DMS 273 (cell line): ENCODE measurements around the gene VWA3B.

Experiments used
- DNase-seq: peaks from one replicate; lab custom pipeline; 2025; ENCODE audit not compliant: unreplicated experiment; lab: John Stamatoyannopoulos, UW

VWA3B gene

DNA sequence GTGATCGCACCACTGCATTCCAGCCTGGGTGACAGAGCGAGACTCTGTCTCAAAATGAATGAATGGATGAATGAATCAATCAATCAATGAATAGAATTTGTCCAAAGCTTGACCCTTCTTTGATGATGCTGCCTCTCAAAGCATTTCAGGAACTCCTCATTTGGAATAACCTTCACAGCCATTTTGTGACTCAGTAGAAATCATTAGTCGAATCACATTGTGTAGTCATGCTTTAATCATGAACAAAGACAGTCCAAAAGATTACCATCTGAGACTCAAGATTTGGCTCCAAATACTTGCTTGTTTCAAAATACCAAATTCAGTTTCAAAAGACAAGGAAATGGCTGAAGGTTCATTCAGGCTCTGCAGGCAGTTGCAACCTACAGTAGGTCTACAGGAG, 83.1 kb downstream of the VWA3B start:
- no peak for DNase-seq

DNA sequence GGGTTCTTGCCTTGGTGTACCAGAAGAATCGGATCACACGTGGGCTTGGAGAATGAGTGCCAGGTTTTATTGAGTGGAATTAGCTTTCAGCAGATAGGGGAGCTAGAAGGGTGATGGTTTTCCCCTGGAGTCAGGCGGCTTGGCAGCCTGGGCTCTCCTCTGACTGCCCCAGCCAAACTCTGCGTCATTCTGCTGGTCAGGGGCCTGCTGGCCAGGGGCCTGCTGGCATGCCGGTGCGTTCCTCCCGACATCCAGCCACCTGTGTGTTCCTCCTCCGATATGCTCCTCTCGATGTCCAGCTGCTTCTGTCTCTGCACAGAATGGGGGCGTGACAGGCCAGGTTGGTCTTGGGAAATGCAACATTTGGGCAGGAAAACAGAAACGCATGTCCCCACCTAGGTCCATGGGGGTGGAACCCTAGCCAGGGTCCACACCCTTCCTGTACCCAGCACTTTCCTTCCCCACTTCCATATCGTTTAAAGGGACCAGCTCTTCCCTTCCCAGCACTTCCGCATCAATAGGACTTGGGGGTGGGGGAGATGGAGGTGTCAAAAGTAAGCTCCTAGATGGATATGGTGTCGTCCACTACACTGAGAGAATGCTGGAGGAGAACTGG, 85.3 kb downstream of the VWA3B start:
- no peak for DNase-seq

DNA sequence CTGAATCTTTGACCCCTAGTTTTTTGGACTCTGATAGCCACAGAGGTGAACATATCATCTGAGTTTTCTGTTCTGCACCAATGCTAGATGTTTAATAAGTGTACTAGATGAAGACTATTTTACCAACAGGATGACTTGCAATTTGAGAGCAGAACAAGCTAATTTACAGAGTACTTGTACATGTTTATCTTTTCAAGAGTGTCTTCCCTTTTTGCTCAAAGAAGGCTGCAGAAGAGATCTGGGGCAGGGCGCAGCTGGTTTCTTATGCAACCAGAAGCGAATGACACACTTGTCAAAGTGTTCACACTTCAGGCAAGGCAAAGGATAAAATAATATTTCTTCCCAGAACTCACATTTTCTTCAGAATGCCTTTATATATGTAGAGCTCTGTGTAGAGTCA, 86.0 kb downstream of the VWA3B start:
- no peak for DNase-seq

DNA sequence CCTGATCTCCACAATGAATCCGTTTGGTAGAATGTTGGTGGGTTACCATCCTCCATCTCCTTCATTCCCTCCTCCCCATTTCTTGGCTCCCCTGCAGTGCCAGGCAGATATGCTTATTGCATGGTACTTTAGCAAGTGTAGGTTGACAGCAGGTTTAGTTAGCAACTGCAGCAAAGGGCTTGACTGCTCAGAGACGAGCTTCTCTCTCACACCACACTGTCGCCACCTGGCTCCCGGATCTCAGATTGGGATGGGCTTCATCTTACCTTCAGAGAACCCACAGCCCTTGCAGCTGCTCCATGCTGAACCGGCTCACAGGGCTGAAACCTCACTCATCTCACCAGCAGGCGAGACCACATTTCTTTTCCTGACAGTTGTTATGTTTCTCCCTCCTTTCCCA, 88.8 kb downstream of the VWA3B start:
- DNase-seq, result peak; percentile 42

DNA sequence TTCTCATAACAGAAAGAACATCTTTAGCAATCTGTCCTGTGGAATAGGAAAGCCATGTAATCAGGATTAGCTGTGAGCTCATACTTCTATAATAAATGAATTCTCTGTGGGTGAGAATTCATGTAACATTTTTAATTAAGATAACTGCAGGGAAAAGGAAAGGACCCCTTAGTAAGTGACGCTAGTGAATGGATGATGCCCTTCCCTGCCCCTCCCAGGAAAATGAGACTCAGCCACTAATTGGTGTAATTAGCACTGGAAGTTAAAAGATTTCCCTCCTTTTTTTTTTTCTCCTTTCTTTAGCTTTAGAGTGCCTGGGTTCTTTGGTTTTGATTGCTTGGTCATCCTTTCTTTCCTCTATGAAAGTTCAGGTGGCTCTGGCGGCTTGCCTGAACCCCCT, 90.3 kb downstream of the VWA3B start:
- no peak for DNase-seq

DNA sequence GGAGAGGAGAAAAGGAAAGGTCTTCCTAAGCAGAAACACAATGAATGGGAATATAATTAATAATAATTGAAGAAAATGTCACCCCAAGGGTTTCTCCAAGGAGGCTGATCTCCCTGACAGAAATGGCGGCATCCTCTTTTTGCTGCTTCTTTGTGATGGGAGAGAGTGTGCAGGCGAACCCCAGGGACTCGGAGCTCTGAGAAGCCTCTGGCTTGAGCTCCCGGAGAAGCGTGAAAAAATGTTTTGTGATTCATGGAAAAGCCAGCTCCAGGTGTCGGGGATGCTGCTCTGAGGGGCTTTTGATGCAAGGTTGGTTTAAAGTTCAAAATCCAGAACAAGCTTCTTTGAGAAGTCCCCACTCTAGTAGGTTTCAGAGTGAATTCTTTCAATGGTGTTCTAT, 91.0 kb downstream of the VWA3B start:
- DNase-seq, result no peak

DNA sequence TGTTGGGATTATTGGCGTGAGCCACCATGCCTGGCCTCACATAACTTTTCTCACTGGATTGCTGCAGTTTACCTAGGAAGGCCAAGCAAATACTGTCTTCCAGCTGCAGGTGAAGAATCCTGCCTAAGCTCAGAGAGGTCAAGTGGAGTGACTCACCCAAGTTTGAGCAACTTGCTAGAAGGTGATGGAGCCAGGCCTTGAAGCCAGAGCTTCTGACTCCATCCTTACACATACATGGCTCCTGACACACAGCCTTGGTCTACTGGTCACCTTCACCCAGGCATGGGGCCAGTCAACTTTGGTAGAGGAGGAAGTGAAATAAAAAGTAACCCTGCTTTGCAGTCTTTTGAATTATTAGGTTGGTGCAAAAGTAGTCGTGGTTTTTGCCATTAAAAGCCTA, 93.5 kb downstream of the VWA3B start:
- DNase-seq, result no peak

DNA sequence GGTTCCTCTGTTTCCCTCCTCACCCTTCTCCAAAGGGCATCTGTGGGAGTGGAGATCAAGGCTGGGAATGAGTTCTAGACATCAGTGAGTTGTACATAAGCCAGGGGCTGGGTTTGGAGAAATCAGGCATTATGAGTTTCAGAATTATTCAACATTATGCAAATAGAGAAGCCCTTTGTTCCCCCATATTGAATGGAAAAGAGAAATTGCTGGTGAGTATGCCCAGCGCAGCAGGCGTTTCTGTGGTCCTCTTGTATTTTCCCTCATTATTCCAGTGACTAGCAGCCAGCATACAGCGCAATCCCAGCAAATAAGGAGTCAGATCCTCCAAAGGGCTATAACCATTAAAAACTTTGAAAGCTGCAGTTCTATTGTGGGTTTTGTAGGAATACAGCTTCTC, 94.4 kb downstream of the VWA3B start:
- DNase-seq, result no peak

DNA sequence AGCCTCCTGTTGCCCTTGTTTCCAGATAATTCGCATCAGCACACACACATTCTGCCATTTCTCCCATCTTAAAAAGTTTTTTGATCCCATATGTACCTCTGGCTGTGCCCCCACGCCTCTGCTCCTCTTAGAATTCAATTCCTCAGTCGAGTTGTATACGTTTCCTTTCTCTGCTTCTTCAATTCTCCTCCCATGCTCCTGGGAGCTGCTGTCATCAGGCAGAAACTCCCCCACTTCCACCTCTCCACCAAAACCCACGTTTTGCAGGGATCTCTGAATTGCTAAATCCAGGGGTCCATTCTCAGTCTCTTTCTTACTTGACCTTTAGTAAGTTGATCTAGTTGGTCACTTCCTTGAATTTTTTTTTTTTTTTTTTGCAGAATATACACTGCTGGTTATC, 98.8 kb downstream of the VWA3B start:
- no peak for DNase-seq

DNA sequence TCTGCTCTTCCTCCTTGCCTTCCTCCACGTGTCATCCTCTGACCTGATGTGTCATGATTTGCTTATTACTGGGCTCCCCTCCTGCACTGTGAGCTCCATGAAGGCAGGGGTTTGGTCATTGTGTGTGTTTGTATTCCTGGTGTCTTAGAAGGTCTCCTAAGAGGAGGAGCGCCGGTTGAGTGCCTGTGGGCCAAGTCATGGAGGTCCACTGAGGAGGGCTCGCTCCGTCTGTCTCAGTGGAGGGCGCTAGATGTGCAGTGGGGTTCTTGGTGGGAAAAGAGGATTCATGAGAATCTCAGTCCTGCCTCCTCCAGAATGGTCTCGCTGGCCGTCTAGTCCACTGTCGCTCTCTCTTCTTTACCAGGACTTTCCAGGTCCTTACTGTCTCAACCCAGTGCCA, 100.2 kb downstream of the VWA3B start:
- no peak for DNase-seq

DNA sequence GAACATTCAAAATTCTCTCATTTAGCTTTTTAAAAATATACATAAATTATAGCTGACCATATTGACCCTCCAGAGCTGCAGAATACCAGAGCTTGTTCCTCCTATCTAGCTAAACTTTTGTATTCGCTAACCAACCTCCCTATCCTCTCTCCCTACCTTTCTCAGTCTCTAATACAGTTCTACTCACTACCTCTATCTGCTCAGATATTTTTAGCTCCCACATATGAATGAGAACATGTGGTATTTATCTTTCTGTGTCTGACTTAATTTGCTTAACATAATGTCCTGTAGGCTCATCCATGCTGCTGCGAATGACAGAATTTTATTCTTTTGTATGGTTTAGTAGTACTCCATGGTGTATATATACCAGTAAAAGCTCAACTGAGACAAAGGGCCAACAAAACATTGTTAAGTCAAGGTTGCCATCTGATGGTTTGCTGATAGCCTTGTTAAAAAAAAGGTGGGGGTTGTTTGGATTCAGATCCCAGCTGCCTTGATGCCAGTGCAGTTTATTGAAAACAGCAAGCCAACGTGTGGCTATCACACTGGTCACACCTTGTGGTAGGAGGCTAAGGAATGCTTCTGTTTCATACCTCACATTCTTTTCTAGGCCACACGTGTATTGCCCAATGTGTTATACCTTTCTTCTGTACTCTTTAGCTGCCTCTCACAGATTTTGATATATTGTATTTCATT, 101.5 kb downstream of the VWA3B start:
- peak; percentile 8 for DNase-seq

DNA sequence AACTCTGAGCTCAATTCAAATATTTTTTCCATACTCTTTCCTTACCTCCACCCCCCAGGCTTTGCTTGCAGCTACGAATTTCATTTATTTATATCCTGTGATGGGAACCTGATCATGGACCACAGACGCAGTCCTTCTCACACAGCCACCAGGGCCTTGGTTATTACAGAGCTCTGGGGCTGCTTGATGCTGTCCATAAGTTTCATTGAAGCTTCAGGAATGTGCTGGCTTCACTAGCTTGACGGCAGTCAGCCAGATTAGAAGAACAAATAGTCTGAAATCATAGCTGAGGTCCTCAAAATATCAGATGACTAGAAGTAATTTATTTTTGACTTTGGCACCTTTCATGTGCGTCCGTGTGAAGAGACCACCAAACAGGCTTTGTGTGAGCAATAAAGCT, 104.9 kb downstream of the VWA3B start:
- DNase-seq, result no peak

DNA sequence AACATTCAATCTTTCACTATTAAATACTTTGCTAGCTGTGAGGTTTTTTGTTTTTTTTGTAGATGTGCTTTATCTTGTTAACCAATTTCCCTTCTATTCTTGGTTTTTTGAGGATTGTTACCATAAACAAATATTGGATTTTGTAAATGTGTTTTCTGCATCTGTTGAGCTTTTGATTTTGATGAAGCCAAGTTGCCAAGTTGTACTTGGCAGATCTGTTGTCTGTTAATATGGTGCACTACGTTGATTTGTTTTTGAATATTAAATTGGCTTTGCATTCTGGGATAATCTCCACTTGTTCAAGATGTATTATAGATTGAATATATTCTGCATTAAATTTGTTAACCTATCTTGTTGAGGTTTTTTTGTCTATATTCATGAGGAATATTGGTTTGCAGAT, 114.6 kb downstream of the VWA3B start:
- no peak for DNase-seq

DNA sequence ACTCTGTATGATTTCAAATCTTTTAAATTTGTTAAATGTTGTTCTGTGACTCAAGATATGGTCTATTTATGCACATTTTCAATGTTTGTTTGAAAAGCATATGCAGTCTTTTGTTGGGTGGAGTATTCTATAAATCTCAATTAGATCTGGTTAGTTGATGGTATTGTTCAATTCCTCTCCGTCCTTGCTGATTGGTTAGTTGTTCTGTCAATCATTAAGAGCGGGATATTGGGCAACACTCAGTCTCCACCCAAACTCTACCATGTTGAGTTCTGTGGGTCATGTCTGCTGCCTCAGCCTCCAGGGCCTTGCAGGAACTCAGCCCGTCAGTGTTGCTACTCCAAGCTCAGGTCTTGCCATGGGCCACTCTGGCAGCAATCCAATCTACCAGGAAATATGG, 118.9 kb downstream of the VWA3B start:
- DNase-seq, result no peak

DNA sequence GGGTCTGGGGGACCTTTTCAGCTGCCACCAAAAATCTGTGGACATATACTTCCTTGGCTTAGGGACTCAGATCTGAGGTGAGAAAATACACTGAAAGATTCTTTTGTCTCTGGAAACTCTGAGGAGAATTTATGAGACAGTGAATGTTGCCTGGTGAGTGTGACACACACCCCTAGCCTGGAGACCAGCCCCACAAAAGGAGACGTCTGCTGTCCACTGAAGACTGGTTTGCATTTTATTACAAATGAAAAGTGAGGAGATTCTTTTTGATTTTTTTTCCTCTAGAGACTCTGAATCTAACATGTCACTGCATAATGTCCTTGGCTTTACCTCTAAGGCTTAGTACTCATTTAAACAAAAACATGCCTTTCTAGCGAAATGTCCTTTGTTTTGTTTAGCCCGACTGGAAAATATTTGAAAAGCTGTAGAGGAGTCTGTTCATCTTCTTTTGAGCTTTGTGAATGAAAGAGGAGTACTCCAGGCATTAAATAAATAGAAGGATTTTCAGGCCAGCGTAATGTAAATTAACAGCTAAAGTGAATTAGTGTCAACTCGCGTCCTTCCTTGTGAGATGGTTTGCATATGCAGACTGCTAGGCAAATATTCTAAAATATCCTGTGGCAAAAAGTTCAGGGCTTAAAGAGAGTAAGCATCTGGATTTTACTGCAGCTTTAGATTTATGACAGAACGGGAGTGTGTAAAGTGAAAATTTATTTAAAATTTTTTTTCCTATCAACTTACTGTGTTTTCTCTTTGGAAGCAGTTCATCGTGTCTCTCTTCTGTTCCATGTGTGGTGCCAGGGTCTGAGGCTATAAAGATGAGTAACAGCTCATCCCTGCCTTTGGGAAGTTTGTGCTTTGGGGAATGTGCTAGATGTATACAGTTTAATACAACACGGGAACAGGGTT, 125.4 kb downstream of the VWA3B start:
- no peak for DNase-seq

DNA sequence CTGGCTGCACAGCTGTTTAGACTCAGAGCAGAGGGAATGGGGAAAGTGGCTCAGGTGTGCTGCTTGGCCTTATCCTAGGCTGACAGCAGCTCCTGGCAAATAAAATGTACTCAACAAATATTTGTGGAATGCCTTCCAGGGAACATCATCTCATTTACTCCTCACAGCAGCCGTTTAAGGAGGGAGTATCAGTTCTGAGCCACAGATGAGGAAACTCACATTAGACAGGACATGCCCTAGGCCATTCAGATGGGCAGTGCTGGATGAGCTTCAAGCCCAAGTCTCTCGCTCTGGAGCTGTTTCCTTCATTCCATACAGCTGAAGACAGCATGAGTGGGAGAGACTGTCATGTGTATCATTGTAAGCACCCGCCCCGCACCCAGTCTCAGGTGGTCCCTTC, 129.6 kb downstream of the VWA3B start:
- DNase-seq, result no peak

DNA sequence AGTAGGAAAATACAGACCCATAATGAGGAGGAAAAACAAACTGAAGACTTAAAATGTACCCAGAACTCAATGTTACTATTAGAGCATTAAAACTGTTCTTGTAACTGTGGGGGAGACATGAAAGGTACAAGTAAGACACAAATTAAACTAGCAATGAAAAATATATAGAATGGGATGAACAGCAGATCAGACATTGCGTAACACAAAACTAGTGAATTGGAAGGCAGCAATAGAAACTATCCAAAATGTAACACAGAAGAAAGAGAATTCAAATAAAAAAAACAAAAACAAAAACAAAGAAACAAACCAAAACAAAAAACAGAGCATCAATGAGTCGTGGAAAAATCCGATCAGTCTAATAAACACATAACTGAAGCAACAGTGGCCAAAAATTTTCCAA, 132.2 kb downstream of the VWA3B start:
- no peak for DNase-seq

DNA sequence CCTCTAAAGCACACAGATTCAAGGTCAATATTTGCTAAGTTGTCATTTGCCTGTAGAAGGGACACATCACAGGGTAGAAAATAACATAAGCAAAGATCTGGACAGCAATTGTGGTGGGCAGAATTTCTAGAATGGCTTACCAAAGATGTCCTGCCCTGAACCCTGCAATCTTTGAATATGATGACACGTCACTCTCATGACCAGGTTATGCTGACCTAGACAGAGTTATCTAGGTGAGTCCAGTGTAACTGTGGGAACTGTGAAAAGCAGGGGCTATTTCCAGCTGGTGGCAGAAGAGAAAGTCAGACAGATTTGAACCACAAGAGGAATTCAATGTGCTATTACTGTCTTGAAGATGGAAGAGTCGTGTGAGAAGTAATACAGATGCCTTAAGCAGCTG, 147.0 kb downstream of the VWA3B start:
- no peak for DNase-seq

DNA sequence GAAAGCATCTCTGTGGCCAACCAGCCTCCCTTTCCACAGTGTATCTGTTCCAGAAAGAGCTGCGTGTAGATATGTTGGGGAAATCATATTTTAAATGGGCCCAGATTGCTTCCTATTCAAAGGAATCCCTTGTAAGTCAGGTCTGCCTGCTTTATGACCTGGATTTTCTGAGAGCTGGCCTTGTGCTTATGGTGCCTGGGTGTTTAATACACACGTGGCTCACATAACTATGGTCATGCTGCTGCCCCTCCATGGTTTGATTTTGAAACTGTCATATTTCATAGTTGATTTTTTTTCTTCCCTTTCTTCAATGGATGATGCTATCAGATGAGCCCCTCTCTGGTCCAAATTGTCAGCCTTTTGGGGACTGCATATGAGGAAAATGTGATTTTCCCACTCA, 147.8 kb downstream of the VWA3B start:
- DNase-seq, result no peak

DNA sequence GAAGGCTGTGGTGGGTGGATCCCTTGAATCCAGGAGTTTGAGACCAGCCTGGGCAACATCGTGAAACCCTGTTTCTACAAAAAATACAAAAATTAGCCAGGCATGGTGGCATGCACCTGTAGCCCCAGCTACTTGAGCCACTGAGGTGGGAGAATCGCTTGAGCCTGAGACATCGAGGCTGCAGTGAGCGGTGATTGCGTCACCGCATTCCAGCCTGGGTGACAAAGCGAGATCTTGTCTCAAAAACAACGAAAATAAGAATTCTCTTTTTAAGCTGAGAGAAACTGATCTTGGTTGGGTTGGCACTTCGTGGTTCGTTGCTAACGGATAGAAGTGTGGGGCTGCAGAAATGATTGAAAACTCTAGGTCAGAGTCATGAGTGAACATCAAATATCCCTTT, 150.0 kb downstream of the VWA3B start:
- no peak for DNase-seq

DNA sequence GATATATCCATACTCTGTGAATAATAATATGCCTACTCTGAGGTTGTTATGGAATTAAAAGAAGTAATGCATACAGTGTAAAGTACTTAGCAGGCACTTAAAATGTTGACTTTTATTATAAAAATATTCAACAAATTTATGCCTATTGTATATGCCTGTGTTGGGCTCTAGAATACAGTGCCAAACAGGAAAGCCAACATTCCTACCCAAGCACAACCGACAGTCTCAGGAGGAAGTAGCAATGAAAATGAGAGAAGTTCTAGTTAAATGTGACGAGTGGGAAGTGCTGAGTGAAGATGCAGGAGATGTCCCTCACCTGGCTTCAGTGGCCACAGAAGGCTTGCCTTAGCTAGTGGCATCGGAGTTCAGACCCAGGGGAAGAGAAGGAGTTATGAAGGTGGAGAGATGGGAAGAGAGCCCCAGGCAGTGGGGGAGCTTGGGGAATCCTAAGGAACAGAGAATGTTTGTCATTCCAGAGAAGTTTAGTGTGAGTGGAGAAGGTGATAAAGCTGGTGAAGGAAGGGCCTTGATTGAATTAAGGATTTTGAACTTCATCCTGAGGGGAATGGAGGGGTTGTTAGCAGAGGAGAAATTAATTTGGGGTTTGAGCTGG, 153.9 kb downstream of the VWA3B start:
- DNase-seq, result no peak

DNA sequence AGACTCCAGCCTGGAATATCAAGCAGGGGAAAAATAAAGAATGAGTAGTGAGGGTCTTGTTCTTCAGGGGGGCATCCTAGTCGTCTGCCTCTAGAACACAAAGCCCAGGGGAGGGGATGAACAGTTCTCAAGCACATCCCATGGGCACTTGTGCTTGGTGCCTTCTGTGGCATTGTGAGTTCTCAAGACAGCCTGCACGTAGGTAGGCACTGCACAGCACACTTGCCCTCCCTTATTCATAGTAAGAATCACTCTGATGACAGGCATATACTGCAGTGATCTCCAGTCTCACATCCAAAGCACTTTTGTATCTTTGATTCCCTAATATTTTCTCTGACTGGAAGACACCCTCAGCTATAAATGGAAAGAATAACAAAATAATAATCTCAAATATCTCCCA, 154.6 kb downstream of the VWA3B start:
- DNase-seq, result no peak
